Pons (tissue), 1 donor: ENCODE measurements around the gene PCCA.
"Not testable (repeated sequence)": the region's sequence is repeated elsewhere in the genome, so short reads cannot be mapped to it uniquely, and the experiment has no call there.

Source experiments
- DNase-seq: peaks from one replicate; pipeline ENCODE4 v3.0.0-alpha.2; 2016; ENCODE audit warnings: low spot score

Gene PCCA

DNA sequence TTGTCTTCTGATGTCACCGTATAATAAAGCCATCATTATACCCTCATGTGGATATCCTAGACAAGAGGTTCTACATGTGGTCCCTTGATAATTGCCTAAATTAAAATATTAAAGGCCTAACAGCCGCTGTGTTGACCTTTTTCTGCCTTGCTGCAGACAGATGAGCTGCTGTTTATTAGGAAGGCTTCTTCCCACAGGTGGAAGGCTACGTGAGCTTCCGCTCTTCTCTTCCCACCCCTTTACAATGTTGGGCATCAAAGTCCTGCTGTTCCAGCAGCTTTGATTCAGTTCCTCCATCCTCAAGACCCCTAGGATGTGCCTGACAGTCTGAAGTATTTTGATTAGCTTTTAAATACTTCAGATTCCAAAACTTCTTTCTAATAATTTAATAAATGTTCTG, 217.1 kb downstream of the PCCA start:
- no peak for DNase-seq

DNA sequence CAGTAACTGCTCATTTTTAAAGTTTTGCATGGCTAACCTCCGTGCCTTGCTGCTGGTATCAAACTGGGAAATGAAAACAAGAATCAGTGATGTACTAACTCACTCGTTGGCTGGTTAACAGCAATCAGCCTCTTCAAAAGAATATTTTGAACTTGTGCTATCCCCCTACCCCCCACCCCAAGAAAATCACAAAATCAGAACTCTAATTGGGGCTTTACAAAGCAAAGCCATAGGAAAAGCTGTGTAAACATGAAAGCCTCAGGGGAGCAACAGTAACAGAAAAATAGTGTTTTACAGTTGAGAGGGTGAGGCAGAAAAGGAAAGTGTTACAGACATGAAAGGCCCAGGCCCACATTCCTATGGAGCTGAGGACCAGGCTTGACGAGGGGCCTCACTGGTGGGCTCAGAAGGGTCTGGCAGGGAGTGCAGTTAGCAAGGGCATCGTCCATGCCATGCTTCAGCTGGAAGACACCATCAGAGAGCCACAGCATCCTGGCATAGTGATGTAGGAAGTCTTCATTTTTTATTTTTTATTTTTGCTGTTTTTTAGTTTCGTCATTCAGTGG, 217.6 kb downstream of the PCCA start:
- no peak for DNase-seq

DNA sequence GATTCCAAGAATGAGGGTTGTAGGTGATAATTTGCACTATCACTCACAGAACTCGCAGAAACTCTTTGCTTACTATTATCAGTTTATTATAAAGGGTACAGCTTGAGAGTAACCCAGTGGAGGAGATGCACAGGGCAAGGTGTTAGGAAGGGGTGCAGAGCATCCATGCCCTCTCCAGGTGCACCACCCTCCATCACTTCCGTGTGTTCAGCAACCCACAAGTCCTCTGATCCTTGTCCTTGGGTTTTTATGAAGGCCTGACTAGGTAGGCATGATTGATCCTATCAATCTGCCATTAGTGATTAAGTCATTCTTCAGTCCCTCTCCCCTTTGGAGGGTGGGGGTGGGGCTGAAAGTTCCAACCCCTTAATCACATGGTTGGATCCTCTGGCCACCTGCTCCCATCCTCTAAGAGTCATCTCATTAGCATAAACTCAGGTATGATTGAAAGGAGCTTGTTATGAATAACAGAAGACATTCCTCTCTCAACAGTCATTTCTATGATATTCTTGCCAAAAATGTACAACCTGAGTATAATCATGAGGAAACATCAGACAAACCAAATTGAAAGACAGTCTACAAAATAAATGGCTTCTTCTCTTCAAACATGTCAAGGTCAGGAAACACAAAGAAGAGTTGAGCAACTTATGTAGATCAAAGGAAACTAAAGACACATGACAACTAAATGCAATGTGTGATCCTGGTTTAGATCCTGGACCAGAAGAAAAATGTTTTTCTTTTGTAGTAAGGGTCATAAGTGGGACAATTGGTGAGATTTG, 225.4 kb downstream of the PCCA start:
- DNase-seq: no peak

DNA sequence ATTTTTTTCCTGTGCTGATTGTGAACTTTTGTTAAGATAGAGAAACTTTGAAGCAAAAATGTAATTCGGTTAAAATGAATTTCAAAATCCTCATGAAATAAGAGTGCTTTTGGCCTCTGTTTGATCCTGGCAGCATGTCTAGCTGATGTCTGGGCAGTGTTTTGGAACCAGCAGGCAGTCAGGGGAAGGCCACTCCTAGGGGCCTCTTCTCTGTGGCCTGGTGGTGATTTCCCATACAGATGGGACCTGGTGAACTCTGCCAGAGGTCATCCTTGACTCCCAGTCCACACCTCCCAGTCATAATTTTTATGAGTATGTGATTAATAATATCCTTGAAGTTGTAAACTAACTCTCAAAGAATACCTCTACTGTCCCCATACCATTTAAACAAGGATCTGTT, 226.6 kb downstream of the PCCA start:
- no peak for DNase-seq

DNA sequence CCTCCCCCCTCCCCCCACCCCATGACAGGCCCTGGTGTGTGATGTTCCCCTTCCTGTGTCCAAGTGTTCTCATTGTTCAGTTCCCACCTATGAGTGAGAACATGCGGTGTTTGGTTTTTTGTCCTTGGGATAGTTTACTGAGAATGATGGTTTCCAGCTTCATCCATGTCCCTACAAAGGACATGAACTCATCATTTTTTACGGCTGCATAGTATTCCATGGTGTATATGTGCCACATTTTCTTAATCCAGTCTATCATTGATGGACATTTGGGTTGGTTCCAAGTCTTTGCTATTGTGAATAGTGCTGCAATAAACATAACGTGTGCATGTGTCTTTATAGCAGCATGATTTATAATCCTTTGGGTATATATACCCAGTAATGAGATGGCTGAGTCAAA, 229.6 kb downstream of the PCCA start:
- not testable (repeated sequence) for DNase-seq

DNA sequence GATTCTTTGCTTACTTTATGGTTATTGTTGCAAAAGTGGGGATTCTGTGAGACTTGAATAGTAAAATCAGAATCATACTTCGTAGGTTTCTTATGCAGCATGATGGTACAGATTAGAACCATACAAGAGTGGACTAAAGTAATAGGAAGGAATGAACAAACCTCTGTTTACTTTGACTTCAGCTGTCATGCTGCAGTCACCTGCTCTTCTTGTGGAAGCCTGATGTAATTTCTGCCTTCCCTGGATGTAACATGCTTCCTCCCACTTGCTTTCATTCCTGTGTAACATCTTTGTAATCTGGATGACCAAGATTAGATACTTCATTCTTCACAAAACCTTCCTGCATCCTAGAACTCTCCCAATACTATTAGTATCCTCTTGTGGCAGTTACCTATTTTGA, 235.0 kb downstream of the PCCA start:
- DNase-seq: no peak

DNA sequence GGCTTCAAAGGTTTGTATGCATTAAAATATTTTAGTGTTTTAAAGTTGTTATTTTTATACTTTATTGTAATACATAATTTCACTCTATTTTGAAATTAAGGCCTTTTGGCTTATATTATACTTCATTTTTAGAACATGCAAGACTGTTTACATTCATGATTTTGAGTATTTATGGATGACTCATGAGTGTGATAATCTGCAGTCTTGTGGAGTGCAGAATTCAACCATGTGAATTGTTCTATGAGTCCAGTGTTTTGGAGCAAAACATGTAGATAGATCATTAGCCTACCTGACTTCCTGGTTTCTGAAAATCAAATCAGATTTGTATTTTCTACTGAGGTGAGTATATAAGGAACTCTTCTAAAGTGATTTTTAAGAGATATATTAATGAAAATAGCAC, 241.8 kb downstream of the PCCA start:
- DNase-seq: no peak

DNA sequence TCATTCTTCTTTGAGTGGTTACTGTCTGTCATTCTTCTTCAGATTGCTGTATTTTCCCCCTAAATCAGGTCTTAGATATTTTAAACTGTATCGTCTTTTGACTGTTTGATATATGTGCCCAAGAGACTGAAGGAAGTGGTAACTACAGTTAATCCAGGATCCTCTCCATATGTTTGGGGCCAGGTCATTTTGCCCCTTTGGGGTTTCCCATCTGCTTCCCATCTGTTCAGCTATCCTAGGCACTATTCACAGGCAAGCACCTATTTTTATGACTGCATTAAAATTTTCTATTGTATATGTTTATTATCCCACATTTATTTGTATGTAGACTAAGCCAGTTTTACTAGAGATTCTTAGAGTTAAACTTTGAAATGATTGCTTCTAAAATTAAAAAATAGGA, 244.2 kb downstream of the PCCA start:
- DNase-seq: no peak

DNA sequence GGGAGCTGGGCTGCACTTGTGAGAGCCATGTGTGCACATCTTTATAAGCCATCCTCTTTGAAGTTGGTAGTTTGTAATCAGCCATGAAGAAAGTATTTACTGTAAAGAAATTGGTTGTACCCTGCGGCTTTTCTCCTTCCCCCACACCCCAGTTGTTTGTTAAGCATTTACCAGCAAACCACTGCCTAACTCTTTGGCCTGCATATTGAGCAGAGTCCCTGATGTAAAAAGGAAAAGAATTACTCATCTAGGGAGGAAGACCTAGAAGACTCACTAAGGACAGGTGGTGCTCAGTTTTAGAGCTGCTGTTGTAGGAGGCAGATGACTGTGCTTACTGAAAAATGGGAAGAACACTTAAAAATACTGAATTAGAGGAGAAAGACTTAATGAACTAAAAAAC, 245.3 kb downstream of the PCCA start:
- DNase-seq: no peak

DNA sequence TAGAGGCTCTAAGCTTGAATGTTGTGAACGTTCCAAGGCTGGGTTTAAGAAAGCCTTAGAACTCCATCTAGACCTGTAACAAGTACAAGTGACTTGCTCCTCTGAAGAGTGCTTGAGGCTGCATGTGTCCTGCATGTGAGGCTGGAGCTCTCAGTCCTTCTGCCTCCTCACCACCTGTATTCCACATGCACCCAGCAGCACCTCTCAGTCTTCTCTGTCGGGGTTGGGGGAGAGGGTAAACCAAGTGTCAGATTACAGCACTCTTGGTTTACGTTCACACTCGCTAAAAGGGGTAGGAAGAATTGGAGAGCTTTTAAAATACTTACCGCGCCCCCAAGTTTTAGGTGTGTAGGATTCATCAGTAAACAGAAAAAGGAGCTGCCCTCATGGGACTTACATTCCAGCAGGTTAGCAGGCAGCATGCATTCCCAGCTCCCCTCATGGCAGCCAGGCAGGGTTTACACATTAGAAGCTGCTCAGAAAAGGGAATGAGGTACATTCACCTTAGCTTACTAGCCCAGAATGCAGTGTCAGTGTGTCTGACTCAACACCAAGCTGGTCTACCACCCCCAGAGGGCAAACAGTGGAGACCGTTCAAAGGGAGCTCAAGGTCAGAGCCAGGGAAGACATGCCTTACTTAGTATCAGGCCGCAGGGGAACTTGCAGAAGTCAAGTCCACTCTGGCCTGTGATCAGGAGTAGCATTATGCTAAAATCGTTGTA, 248.1 kb downstream of the PCCA start:
- no peak for DNase-seq

DNA sequence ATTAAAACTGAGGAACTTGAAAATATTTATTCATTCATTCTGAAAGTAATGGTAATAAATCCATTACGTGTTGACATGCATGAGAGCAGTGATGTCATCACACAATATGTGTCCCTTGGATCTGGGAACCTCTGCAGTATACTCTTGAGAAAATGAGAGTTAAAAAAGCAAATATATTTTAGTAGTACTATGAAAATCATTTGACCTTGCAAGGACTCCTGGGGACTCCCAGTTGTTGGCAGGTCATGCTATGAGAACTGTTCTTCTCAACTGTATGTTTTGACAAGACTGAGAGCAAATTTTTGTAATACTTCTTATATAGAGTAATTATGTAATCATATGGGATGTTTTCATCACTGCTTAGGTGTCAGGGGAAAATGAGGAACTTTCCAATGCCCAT, 249.4 kb downstream of the PCCA start:
- no peak for DNase-seq

DNA sequence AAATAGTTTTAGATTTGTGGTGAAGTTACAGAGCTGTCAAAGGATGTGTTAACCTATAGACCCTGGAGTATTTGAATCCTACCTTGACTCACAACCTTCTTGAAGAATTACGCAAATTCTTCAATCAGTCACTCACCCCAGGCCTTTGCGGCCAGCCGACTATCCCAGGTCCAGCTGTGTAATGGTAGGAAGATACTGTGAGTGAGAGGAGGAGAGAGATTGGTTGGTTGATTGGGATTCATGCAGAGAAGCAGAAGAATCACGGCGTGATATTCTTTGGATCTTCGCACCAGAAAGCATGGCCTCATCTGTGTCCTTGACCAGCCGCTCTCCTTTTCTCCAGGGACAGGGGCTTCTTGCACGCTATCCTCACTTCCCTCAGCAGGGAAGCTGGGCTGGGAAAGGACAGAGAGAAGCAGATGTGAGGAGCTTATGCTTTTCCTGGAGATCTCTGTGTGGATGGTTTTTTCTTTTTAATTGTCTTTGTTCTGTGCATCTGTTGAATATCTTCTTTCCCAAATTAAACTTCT, 250.6 kb downstream of the PCCA start:
- DNase-seq: no peak

DNA sequence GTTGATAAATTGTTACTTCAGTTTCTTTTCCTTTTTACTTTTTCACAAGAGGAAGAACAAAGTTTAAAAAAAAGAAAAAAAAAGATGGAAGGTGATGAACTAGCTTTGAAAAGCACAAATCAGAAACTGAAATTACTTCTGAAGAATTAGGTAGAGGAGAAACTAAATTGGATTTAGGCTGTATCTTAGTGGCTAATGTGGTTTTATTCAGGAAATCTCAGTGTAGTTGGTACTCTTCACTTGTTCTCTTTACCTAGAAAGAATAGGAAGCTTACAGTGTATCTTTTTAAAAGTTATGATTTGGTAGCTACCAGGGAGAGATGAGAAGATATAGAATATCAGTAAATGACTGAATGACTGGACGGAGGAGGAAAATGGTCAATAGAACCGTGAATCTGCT, 252.0 kb downstream of the PCCA start:
- no peak for DNase-seq

DNA sequence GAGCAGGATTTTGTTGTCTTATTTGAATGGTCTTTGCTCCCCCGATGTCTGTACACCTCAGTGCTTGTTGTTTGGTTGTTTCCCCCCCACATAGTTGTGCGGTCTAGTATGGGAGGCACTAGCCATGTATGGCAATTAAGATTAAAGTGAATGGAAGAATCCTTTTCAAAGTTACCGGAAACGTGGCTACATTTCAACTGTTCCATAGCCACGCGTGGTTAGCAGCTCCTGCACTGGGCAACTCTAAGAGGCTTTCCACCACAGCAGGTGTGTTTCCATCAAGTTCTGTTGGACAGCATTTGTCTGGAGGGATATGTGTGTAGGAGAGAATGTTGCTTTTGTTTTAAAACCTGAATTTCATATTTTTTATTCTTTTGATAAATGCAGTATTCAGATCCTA, 252.4 kb downstream of the PCCA start:
- no peak for DNase-seq

DNA sequence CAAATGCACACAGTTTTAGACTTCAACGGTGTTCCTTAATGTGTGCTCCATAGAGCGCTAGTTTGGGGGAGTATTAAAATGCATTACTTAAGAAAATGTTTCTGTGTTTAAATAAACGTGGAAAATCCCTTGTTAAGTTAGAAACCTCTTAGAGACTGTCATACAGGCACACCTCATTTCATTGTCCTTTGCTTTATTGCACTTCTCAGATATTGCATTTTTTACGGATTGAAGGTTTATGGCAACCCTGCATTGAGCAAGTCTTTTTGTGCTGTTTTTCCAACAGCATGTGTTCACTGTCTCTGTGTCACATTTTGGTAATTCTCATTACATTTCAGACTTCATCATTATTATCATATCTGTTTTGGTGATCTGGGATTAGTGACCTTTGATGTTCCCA, 255.7 kb downstream of the PCCA start:
- no peak for DNase-seq

DNA sequence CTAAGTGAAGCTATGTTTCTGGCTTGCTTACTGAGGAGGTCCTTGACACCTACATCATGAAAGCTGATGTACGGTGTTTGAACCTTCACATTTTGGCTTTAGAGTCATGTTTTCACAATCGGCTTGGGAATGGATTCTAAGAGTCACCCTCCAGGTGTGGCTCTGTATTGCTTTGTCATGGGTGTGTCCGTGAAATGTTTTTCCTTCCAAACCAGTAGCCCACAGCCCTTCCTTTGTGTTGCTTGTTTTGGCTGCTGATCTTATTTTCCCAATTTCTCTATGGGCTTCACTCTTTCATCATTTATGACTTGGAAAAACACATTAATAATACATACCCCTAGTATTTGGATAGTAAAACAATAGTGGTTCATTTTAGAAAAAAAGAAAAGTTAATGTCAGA, 259.1 kb downstream of the PCCA start:
- DNase-seq: no peak

DNA sequence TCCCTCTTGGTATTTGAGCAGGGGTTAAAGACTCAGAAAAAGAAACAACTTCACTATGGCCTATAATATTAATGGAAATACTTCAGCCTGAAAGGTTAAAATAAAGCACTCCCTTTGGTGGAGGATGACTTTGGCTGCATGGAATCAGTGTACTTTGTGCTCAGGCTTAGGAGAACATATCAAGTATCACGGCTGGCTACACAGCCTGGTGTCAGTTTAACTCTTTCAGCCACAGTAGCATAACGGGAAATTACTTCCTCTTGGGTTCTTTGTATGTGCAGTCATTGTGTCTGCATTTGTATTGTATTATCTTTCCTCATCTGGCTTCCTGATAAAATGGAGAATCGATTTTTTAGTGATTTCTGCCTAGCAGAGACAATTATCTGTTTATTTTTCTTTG, 260.7 kb downstream of the PCCA start:
- no peak for DNase-seq

DNA sequence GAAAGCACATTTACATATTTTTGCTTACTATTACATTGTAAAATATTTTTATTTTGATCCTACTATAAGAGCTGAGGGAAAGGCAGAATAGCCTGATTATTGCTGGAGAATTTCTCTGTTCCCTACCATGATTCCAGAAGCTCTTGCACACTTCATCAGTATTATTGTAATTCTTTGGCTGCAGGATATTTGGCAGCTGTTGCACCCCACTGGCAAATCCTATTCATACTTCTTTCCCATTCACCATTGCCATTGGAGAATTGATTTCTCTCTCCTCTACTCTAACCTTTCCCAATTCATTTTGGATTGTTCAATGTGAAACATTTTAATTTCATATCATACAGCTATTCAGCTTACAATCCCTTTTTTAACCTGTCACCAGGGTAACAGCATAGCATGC, 261.7 kb downstream of the PCCA start:
- DNase-seq: peak; percentile 14

DNA sequence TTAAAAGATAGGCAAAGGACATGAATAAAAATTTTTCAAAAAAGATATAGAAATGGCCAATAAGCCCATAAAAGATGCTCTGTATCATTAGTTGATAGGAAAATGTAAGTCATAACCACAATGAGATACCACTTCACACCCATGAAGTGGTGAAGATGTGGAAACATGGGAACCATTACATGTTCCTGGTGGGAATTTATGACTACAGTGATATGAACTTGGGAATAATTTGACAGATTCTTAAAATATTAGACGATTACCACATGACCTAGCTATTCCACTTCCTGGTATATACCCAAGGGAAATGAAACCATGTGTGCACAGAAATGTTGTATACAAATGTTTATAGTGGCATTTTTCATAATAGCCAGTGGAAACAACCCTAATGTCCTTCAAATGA, 267.5 kb downstream of the PCCA start:
- no peak for DNase-seq

DNA sequence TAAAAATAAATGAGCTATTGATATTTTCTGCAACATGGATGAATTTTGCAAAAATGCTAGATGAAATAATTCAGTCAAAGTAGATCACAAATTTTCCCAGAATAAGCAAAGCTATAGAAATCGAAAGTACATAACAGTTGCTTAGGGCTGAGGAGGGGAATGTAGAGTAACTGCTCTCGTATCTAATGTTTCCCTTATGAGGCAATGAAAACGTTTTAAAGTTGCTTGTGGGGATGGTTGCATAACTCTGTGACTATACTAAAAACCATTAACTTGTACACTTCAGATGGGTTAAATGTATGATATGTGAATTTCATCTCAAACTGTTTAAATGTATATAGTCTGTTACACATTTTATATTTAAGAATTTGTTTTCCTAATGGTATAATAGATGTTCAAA, 268.0 kb downstream of the PCCA start:
- DNase-seq: no peak

DNA sequence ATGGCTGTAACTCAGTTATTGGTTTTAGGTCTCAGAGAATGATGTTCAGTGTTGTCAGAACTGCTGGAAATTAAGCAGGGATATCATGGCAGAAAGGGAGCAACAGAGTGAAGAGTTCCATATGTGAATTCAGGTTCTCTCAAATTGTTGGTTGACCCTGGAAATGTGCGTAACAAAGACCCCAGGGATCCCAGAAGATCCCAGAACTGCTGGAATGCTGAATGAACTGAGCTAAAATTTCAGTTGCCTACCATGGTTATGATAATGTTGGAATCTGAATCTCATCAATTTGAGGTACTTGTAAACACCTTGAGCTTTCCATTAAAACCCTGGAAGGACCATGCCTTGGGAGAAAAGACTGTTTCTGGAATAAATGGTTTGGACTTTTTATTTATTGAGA, 268.9 kb downstream of the PCCA start:
- no peak for DNase-seq

DNA sequence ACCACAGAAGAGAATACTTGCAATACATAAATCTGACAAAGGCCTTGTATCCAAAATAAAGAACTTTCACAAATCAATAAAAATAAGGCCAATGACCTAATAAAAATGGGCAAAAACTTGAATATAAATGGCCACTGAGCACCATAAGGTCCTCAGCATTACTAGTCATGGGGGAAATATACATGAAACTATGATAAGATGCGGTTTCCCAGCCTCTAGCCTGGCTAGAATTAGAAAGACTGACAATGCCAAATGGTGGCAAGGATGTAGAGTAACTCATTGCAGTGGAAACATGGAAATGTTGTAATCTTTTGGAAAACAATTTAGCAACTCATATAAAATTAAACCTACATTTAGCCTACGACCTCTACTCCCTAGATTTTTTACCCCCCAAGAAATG, 272.6 kb downstream of the PCCA start:
- no peak for DNase-seq

DNA sequence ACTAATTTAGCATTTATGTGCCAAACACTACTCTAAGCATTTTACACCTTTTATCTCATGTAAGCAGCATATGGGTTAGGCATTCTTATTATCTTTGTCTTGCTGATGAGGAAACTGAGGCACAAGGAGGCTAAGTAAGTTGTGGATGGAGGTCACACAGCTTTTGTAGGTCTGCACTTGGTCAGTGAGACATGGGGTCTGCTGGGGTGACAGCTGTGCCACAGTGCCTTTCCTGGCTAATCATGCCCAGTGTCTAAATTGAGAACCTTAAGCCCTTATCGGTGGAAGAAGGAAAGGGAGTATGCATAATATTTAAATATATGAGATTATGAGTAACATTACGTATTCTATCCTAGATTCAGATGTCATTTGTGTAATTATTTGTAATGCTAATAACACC, 273.5 kb downstream of the PCCA start:
- DNase-seq: no peak
